ENCODE results near the gene RPL27. TPM values are rescaled to one million over a fixed set of nuclear protein-coding genes. Genes with fewer than 3 reads are reported as not detected.

Gene RPL27
- total and polyA plus RNA-seq, 2 of the 13 experiments (the other 11 are each of a cell fraction or from before 2014, with no cell fraction given) = 1,585 to 5,840 TPM

- TF ChIP-seq ZMYM3 (CRISPR knock-in tag; IDR thresholded peaks at IDR 0.05) = no peak
- TF ChIP-seq MZF1 (CRISPR knock-in tag; IDR thresholded peaks at IDR 0.05; ENCODE audit: borderline replicate concordance) = no peak
- TF ChIP-seq GATAD2A (CRISPR knock-in tag; IDR thresholded peaks at IDR 0.05) = peak; percentile 39; the same call in 1 of the 2 replicates
- TF ChIP-seq HNF1B (CRISPR knock-in tag; IDR thresholded peaks at IDR 0.05) = peak; percentile 41
- 0 out of 2 replicates have a peak, but pooled peaks have one; percentile 51 for TF ChIP-seq ZNF512B (CRISPR knock-in tag; IDR thresholded peaks at IDR 0.05; ENCODE audit: borderline replicate concordance)
- TF ChIP-seq ZNF879 (CRISPR knock-in tag; IDR thresholded peaks at IDR 0.05) = no peak
- 0 out of 2 replicates have a peak, but pooled peaks have one; percentile 40 for TF ChIP-seq PPARG (CRISPR knock-in tag; conservative IDR thresholded peaks at IDR 0.05)
- TF ChIP-seq PAXIP1 (CRISPR knock-in tag; conservative IDR thresholded peaks at IDR 0.05) = 0 out of 2 replicates have a peak, but pooled peaks have one; percentile 31
- peak; percentile 25; the same call in 1 of the 2 replicates for TF ChIP-seq ZNF772 (CRISPR knock-in tag; IDR thresholded peaks at IDR 0.05)
- TF ChIP-seq MTERF4 (CRISPR knock-in tag; IDR thresholded peaks at IDR 0.05) = no peak
- peak; percentile 64; the same call in 1 of the 2 replicates for TF ChIP-seq FOXP4 (CRISPR knock-in tag; IDR thresholded peaks at IDR 0.05)
- peak; percentile 57 for TF ChIP-seq CEBPG (CRISPR knock-in tag; IDR thresholded peaks at IDR 0.05)
- TF ChIP-seq DMAP1 (CRISPR knock-in tag; IDR thresholded peaks at IDR 0.05) = 0 out of 2 replicates have a peak, but pooled peaks have one; percentile 36
These were observed 23.0 kb upstream of the RPL27 start (continued) for GRCh38 chr17:42975265-42975664.

All from HepG2 (cell line).